ENCODE results near the gene NPAS3. TPM values are rescaled to one million over a fixed set of nuclear protein-coding genes. Genes with fewer than 3 reads are reported as not detected.

Gene NPAS3
- total RNA-seq, 1 experiment from 2014 or later = 0.36 TPM

- CTCF ChIA-PET = no interaction called here
- Histone ChIP-seq H3K27me3 (ENCODE audit: low read length) (no peaks in the 10 kb centered on the region), H3K9ac (ENCODE audit: low read length) (no peak overlapping the region), H3F3A (ENCODE audit: low read length, unreplicated experiment) (peaks cover 5% of the 10 kb centered on the region), H3K79me2 (ENCODE audit: low read length) (no peaks in the 10 kb centered on the region), H3K4me2 (ENCODE audit: low read length) (no peak overlapping the region), H3K4me3 (ENCODE audit: low read length) (no peak overlapping the region), H4K20me1 (ENCODE audit: low read length) (no peaks in the 10 kb centered on the region), H3K9me2 (replicated peaks; ENCODE audit: low read length) (no peaks in the 10 kb centered on the region), H2AFZ (ENCODE audit: low read length) (no peak overlapping the region), H3K36me3 (ENCODE audit: low read depth, low read length) (no peaks in the 10 kb centered on the region; the same call in 1 of the 2 replicates), H3K27ac (ENCODE audit: low read length) (no peak overlapping the region), H3K9me3 (ENCODE audit: low read length) (0 out of 2 replicates have a peak, but pooled peaks cover 7% of the 10 kb centered on the region), H3K4me1 (ENCODE audit: insufficient read depth, low read length) (peaks cover 23% of the 10 kb centered on the region)
- BruUV-seq (replicated peaks) = no TSS peak
- DNase-seq (no peak), ATAC-seq (no peak)
- intact Hi-C loops (cut with micrococcal nuclease) = no loop called here
- POLR2A ChIA-PET (ENCODE audit: unreplicated experiment) = no interaction called here
- TF ChIP-seq EZH2phosphoT487 (IDR thresholded peaks at IDR 0.05; ENCODE audit: borderline replicate concordance, low read length) (no peak), CTCF (conservative IDR thresholded peaks at IDR 0.05; ENCODE audit: low read depth, low read length) (no peak), EZH2 (IDR thresholded peaks at IDR 0.05; ENCODE audit: low read length, unreplicated experiment) (no peak)
These were observed 799.8 kb downstream of the NPAS3 start for GRCh38 chr14:33738491-33738890.

- no peaks in the 10 kb centered on the region for H3K79me2 ChIP-seq (ENCODE audit: low read length)
- H3K27ac ChIP-seq (ENCODE audit: low read length) = no peak overlapping the region
- no peak overlapping the region for H3K9ac ChIP-seq (ENCODE audit: low read length)
- H3F3A ChIP-seq (ENCODE audit: low read length, unreplicated experiment) = peaks cover 5% of the 10 kb centered on the region
- no peaks in the 10 kb centered on the region for H3K9me2 ChIP-seq (replicated peaks; ENCODE audit: low read length)
- H3K27me3 ChIP-seq (ENCODE audit: low read length) = no peaks in the 10 kb centered on the region
- POLR2A ChIA-PET (ENCODE audit: unreplicated experiment) = no interaction called here
- intact Hi-C loops (cut with micrococcal nuclease) = no loop called here
- ATAC-seq = 0 out of 2 replicates have a peak, but pooled peaks have one; percentile 9
- no peak overlapping the region for H2AFZ ChIP-seq (ENCODE audit: low read length)
- DNase-seq = peak; percentile 51
- H3K36me3 ChIP-seq (ENCODE audit: low read depth, low read length) = no peaks in the 10 kb centered on the region; the same call in 1 of the 2 replicates
- CTCF ChIA-PET = no interaction called here
- 0 out of 2 replicates have a peak, but pooled peaks cover 10% of the 10 kb centered on the region for H3K9me3 ChIP-seq (ENCODE audit: low read length)
- H3K4me3 ChIP-seq (ENCODE audit: low read length) = no peak overlapping the region
- BruUV-seq (replicated peaks) = no TSS peak
- no peak overlapping the region for H3K4me2 ChIP-seq (ENCODE audit: low read length)
- peaks cover 23% of the 10 kb centered on the region for H3K4me1 ChIP-seq (ENCODE audit: insufficient read depth, low read length)
- TF ChIP-seq CTCF (conservative IDR thresholded peaks at IDR 0.05; ENCODE audit: low read depth, low read length) (no peak), EZH2phosphoT487 (IDR thresholded peaks at IDR 0.05; ENCODE audit: borderline replicate concordance, low read length) (no peak), EZH2 (IDR thresholded peaks at IDR 0.05; ENCODE audit: low read length, unreplicated experiment) (no peak)
- H4K20me1 ChIP-seq (ENCODE audit: low read length) = no peaks in the 10 kb centered on the region
These were observed 801.9 kb downstream of the NPAS3 start for GRCh38 chr14:33740531-33740930.

GRCh38 chr14:33742166-33742565 is 803.5 kb downstream of the NPAS3 start:
- Histone ChIP-seq H3K79me2 (ENCODE audit: low read length) (no peaks in the 10 kb centered on the region), H3F3A (ENCODE audit: low read length, unreplicated experiment) (peaks cover under 1% of the 10 kb centered on the region), H3K27ac (ENCODE audit: low read length) (no peak overlapping the region), H3K9ac (ENCODE audit: low read length) (no peak overlapping the region), H3K4me1 (ENCODE audit: insufficient read depth, low read length) (peaks cover 18% of the 10 kb centered on the region), H3K9me2 (replicated peaks; ENCODE audit: low read length) (no peaks in the 10 kb centered on the region), H3K9me3 (ENCODE audit: low read length) (0 out of 2 replicates have a peak, but pooled peaks cover 10% of the 10 kb centered on the region), H3K4me2 (ENCODE audit: low read length) (no peak overlapping the region), H3K27me3 (ENCODE audit: low read length) (no peaks in the 10 kb centered on the region), H3K36me3 (ENCODE audit: low read depth, low read length) (no peaks in the 10 kb centered on the region; the same call in 1 of the 2 replicates), H3K4me3 (ENCODE audit: low read length) (no peak overlapping the region), H4K20me1 (ENCODE audit: low read length) (no peaks in the 10 kb centered on the region), H2AFZ (ENCODE audit: low read length) (no peak overlapping the region)
- no peak for TF ChIP-seq EZH2phosphoT487 (IDR thresholded peaks at IDR 0.05; ENCODE audit: borderline replicate concordance, low read length)
- no peak for TF ChIP-seq CTCF (conservative IDR thresholded peaks at IDR 0.05; ENCODE audit: low read depth, low read length)
- TF ChIP-seq EZH2 (IDR thresholded peaks at IDR 0.05; ENCODE audit: low read length, unreplicated experiment) = no peak
- DNase-seq = no peak
- POLR2A ChIA-PET (ENCODE audit: unreplicated experiment) = no interaction called here
- intact Hi-C loops (cut with micrococcal nuclease) = no loop called here
- BruUV-seq (replicated peaks) = no TSS peak
- no peak for ATAC-seq
- CTCF ChIA-PET = no interaction called here

Measured in PC-3 (cell line).